H1 (cell line): ENCODE results near the gene ADGRE2. TPM values are rescaled to one million over a fixed set of nuclear protein-coding genes. Genes with fewer than 3 reads are reported as not detected.

Experiments
- CTCF ChIA-PET: fragments of 300-600 bp; sonication (Branson Sonifier 250); formaldehyde crosslinking; loops from one replicate; lab custom pipeline; 2021; ENCODE audit not compliant: partially characterized antibody; lab: Charles Lee
- POLR2A ChIA-PET: fragments of 300-600 bp; sonication (Branson Sonifier 250); formaldehyde crosslinking; loops from one replicate; lab custom pipeline; 2021; ENCODE audit warnings: inconsistent platforms; ENCODE audit not compliant: partially characterized antibody; lab: Charles Lee
- DNase-seq, 2 experiments: peaks; one replicate each; pipeline versions ENCODE4 v3.0.0 to v3.0.0-alpha.2; 2010 to 2022; ENCODE audit warnings: low spot score in 2 of 2, low read depth in 1 of 2, mixed read lengths in 1 of 2
- FAIRE-seq: peaks from 2 replicates; lab custom pipeline; 2011; peaks lifted over from hg19 to GRCh38; lab: Jason Lieb, UNC
- H2AFZ ChIP-seq: 2 replicates; pipeline ENCODE4 v1.8.1; 2012; ENCODE audit warnings: low read length, inconsistent platforms
- H2AK5ac ChIP-seq: 2 replicates; pipeline ENCODE4 v1.6.1; 2013; ENCODE audit warnings: low read depth, low read length
- H2BK120ac ChIP-seq: replicated peaks from 2 replicates; pipeline ENCODE3; 2013; ENCODE audit warnings: low read depth, low read length, inconsistent platforms
- H2BK12ac ChIP-seq: 2 replicates; pipeline ENCODE4 v1.6.1; 2013; ENCODE audit warnings: low read depth, low read length
- H2BK15ac ChIP-seq: 2 replicates; pipeline ENCODE4 v1.6.1; 2013; ENCODE audit warnings: low read length
- H2BK20ac ChIP-seq: 2 replicates; pipeline ENCODE4 v1.6.1; 2013; ENCODE audit warnings: low read length
- H2BK5ac ChIP-seq: 2 replicates; pipeline ENCODE4 v1.6.1; 2013; ENCODE audit warnings: low read depth, low read length
- H3K14ac ChIP-seq: 2 replicates; pipeline ENCODE4 v1.6.1; 2013; ENCODE audit warnings: inconsistent platforms; ENCODE audit not compliant: insufficient read length
- H3K18ac ChIP-seq: 2 replicates; pipeline ENCODE4 v1.6.1; 2013; ENCODE audit warnings: low read length; ENCODE audit errors: extremely low read depth
- H3K23ac ChIP-seq: 2 replicates; pipeline ENCODE4 v1.6.1; 2013; ENCODE audit warnings: inconsistent platforms; ENCODE audit not compliant: insufficient read length
- H3K23me2 ChIP-seq: 2 replicates; pipeline ENCODE4 v1.6.1; 2013; ENCODE audit warnings: low read depth, low read length
- H3K27ac ChIP-seq: 2 replicates; pipeline ENCODE4 v1.6.1; 2011; ENCODE audit warnings: low read depth, low read length, inconsistent platforms
- H3K27me3 ChIP-seq, 4 experiments: replicated peaks in 1 of 4; 1 replicate in 1 of 4; 2 replicates in 3 of 4; pipeline versions ENCODE4 v1.6.1 to v1.8.1; 2011 to 2013; ENCODE audit warnings: low read length in 3 of 4, mild to moderate bottlenecking in 3 of 4, inconsistent platforms in 2 of 4, mixed read lengths in 2 of 4, moderate library complexity in 1 of 4; ENCODE audit not compliant: control insufficient read depth in 3 of 4, insufficient read depth in 3 of 4; ENCODE audit errors: extremely low read depth in 1 of 4
- H3K36me3 ChIP-seq, 4 experiments: 2 replicates each; pipeline versions ENCODE4 v1.6.1 to v1.8.1; 2011 to 2013; ENCODE audit warnings: mild to moderate bottlenecking in 4 of 4, low read length in 3 of 4, moderate library complexity in 2 of 4, control low read depth in 1 of 4, inconsistent platforms in 1 of 4; ENCODE audit not compliant: insufficient read depth in 4 of 4, control insufficient read depth in 2 of 4
- H3K4ac ChIP-seq: replicated peaks from 2 replicates; pipeline ENCODE3; 2013; ENCODE audit warnings: low read length, low read depth, mixed read lengths, inconsistent platforms; ENCODE audit not compliant: insufficient read length
- H3K4me1 ChIP-seq, 4 experiments: replicated peaks in 1 of 4; 1 replicate in 1 of 4; 2 replicates in 3 of 4; pipeline versions ENCODE4 v1.6.1 to v1.8.1; 2011 to 2013; ENCODE audit warnings: low read length in 3 of 4, inconsistent platforms in 2 of 4, mixed read lengths in 1 of 4; ENCODE audit not compliant: insufficient read depth in 4 of 4, control insufficient read depth in 3 of 4
- H3K4me2 ChIP-seq, 2 experiments: 2 replicates each; pipeline versions ENCODE4 v1.6.1 to v1.8.1; 2011 to 2013; ENCODE audit warnings: low read depth in 2 of 2, low read length in 2 of 2, control low read depth in 1 of 2, inconsistent platforms in 1 of 2, mild to moderate bottlenecking in 1 of 2; ENCODE audit not compliant: insufficient read depth in 1 of 2
- H3K4me3 ChIP-seq, 4 experiments: fragments of 200-600, 300-600 bp in 1 of 4; sonication (generic), shearing (Covaris generic), sonication (Bioruptor Twin) in 1 of 4; 2 replicates each; pipeline versions ENCODE4 v1.5.1 to v1.8.1; 2011 to 2016; ENCODE audit warnings: low read length in 4 of 4, low read depth in 3 of 4, control low read depth in 2 of 4, inconsistent platforms in 2 of 4, mild to moderate bottlenecking in 2 of 4, mixed read lengths in 1 of 4, moderate library complexity in 1 of 4; ENCODE audit not compliant: insufficient read depth in 2 of 4; ENCODE audit errors: extremely low read depth in 1 of 4
- H3K56ac ChIP-seq: replicated peaks from 2 replicates; pipeline ENCODE3; 2013; ENCODE audit warnings: low read depth, mild to moderate bottlenecking, mixed read lengths, low read length, inconsistent platforms; ENCODE audit not compliant: insufficient read length
- H3K79me1 ChIP-seq: 2 replicates; pipeline ENCODE4 v1.6.1; 2013; ENCODE audit warnings: low read depth, low read length, control low read depth
- H3K79me2 ChIP-seq, 2 experiments: 2 replicates each; pipeline versions ENCODE4 v1.6.1 to v1.8.1; 2012 to 2013; ENCODE audit warnings: low read length in 2 of 2, mild to moderate bottlenecking in 2 of 2, inconsistent platforms in 1 of 2; ENCODE audit not compliant: insufficient read depth in 2 of 2, control insufficient read depth in 1 of 2
- H3K9ac ChIP-seq, 4 experiments: replicated peaks in 1 of 4; 1 replicate in 1 of 4; 2 replicates in 3 of 4; pipeline versions ENCODE4 v1.6.1 to v1.8.1; 2011 to 2013; ENCODE audit warnings: low read depth in 3 of 4, low read length in 3 of 4, control low read depth in 2 of 4, mild to moderate bottlenecking in 2 of 4, moderate library complexity in 2 of 4, inconsistent platforms in 1 of 4; ENCODE audit errors: extremely low read depth in 1 of 4
- H3K9me3 ChIP-seq, 2 experiments: 2 replicates each; pipeline versions ENCODE4 v1.6.1 to v1.8.1; 2012 to 2013; ENCODE audit warnings: mild to moderate bottlenecking in 2 of 2, moderate library complexity in 2 of 2, control low read depth in 1 of 2, inconsistent platforms in 1 of 2, low read depth in 1 of 2, low read length in 1 of 2, mixed read lengths in 1 of 2; ENCODE audit not compliant: insufficient read depth in 2 of 2
- H4K20me1 ChIP-seq, 2 experiments: replicated peaks in 1 of 2; 2 replicates each; pipeline versions ENCODE3 to v1.8.1; 2011 to 2013; ENCODE audit warnings: inconsistent platforms in 2 of 2, low read length in 2 of 2, mild to moderate bottlenecking in 1 of 2; ENCODE audit not compliant: insufficient read depth in 2 of 2, control insufficient read depth in 1 of 2
- H4K5ac ChIP-seq: 2 replicates; pipeline ENCODE4 v1.6.1; 2013; ENCODE audit warnings: low read length, low read depth, mixed read lengths, inconsistent platforms; ENCODE audit not compliant: insufficient read length
- H4K8ac ChIP-seq: 2 replicates; pipeline ENCODE4 v1.8.0; 2013; ENCODE audit warnings: mild to moderate bottlenecking, moderate library complexity, low read length, inconsistent platforms; ENCODE audit not compliant: insufficient read depth; ENCODE audit errors: extremely low read depth
- H4K91ac ChIP-seq: replicated peaks from 2 replicates; pipeline ENCODE3; 2013; ENCODE audit warnings: low read length, mixed read lengths, inconsistent platforms; ENCODE audit not compliant: insufficient read length
- ASH2L ChIP-seq: fragments of 200-600, 300-600 bp; sonication (generic); IDR thresholded peaks from one replicate; pipeline ENCODE4 v1.7.1; 2017; ENCODE audit warnings: low read length
- CTCF ChIP-seq, 3 experiments: IDR thresholded peaks; 1 replicate in 2 of 3; 2 replicates in 1 of 3; pipeline versions ENCODE4 v1.5.1 to v1.6.1; 2011; ENCODE audit warnings: low read length in 3 of 3, mild to moderate bottlenecking in 3 of 3, inconsistent platforms in 2 of 3, low read depth in 1 of 3, moderate library complexity in 1 of 3; ENCODE audit not compliant: insufficient read depth in 1 of 3; ENCODE audit errors: control extremely low read depth in 1 of 3
- POLR2A ChIP-seq, 2 experiments: IDR thresholded peaks; 1 replicate in 1 of 2; 2 replicates in 1 of 2; pipeline ENCODE4 v1.6.1; 2011; ENCODE audit warnings: low read depth in 2 of 2, low read length in 2 of 2, mild to moderate bottlenecking in 2 of 2; ENCODE audit errors: control extremely low read depth in 1 of 2
- RAD21 ChIP-seq, 2 experiments: IDR thresholded peaks in 1 of 2; conservative IDR thresholded peaks in 1 of 2; 2 replicates each; pipeline ENCODE4 v1.6.1; 2011; ENCODE audit warnings: low read depth in 2 of 2, low read length in 2 of 2, improper control_type of control experiment in 1 of 2, inconsistent platforms in 1 of 2, mild to moderate bottlenecking in 1 of 2, moderate library complexity in 1 of 2
- RXRA ChIP-seq: IDR thresholded peaks from 2 replicates; pipeline ENCODE4 v1.6.1; 2011; ENCODE audit warnings: low read depth, mild to moderate bottlenecking, low read length, moderate library complexity; ENCODE audit not compliant: insufficient read depth
- SAP30 ChIP-seq: fragments of 300-600 bp; sonication (generic); IDR thresholded peaks from 2 replicates; pipeline ENCODE4 v1.7.1; 2012; ENCODE audit warnings: low read length, moderate library complexity, mild to moderate bottlenecking, inconsistent platforms; ENCODE audit not compliant: insufficient read depth, insufficient replicate concordance
- SP2 ChIP-seq: IDR thresholded peaks from 2 replicates; pipeline ENCODE4 v1.6.1; 2012; ENCODE audit warnings: mild to moderate bottlenecking, low read length, inconsistent platforms
- TBP ChIP-seq: IDR thresholded peaks from 2 replicates; pipeline ENCODE4 v1.6.1; 2011; ENCODE audit warnings: low read depth, low read length, improper control_type of control experiment
- TEAD4 ChIP-seq: IDR thresholded peaks from 2 replicates; pipeline ENCODE4 v1.6.1; 2012; ENCODE audit warnings: low read depth, low read length, inconsistent platforms, mixed read lengths
- YY1 ChIP-seq: IDR thresholded peaks from 2 replicates; pipeline ENCODE4 v1.6.1; 2011; ENCODE audit warnings: low read depth, mild to moderate bottlenecking, low read length
- WGBS, 2 experiments: shearing (Covaris generic) in 1 of 2; methylation state at CpG; one replicate each; pipeline versions ENCODE4 v1.1.6 to v1.1.7; 2013 to 2015; ENCODE audit warnings: low lambda C conversion rate in 2 of 2, mixed read lengths in 2 of 2, inconsistent platforms in 1 of 2, low coverage in 1 of 2, missing lambda C conversion rate in 1 of 2; ENCODE audit not compliant: insufficient replicate concordance in 2 of 2, insufficient coverage in 1 of 2, insufficient read length in 1 of 2; ENCODE audit errors: extremely low coverage in 1 of 2, missing lambda C conversion rate in 1 of 2; 5-methylcytosine and 5-hydroxymethylcytosine counted together
- polyA plus RNA-seq, 7 experiments: library from polyadenylated mRNA; depleted of rRNA in 3 of 7; stranded (reverse) in 5 of 7; unstranded in 2 of 7; fragments of >200 nt in 5 of 7; fragments of 200-250 nt in 2 of 7; gene quantifications; 1 replicate in 5 of 7; 2 replicates in 1 of 7; 4 replicates in 1 of 7; pipeline versions ENCODE4 v1.2.1 to v1.2.3, GENCODE V29; 2011 to 2013; ENCODE audit warnings: missing spikeins in 2 of 7, mixed read lengths in 2 of 7
- total RNA-seq: library from RNA; stranded (reverse); fragmentation: NEBNext Ultra II Directional; extraction: Animal tissue kit (Norgen Biotek cat#: 25700); gene quantifications from 2 replicates; pipeline ENCODE4 v1.2.1, GENCODE V29; 2021

The ADGRE2 gene
- total and polyA plus RNA-seq, 2 of the 8 experiments (the other 6 are each of a cell fraction or from before 2014, with no cell fraction given): 2.0 to 4.5 TPM

GRCh38 chr19:14772995-14773394 lies 5.4 kb downstream of the ADGRE2 start:
- POLR2A ChIA-PET: no interaction called here
- peaks cover 0 to 4% (median 0%) of the 10 kb centered on the region in 4 experiments; a peak in 1 of 7 replicates for H3K27me3 ChIP-seq
- no peak overlapping the region for H3K14ac ChIP-seq
- H3K23me2 ChIP-seq: peaks cover 11% of the 10 kb centered on the region; the same call in 1 of the 2 replicates
- H4K20me1 ChIP-seq: peaks cover 0 to 2% of the 10 kb centered on the region in 2 experiments
- FAIRE-seq (no peak), DNase-seq (no peak)
- no peak overlapping the region for H2AK5ac ChIP-seq
- H3K9me3 ChIP-seq: no peaks in the 10 kb centered on the region
- H3K4ac ChIP-seq: no peak overlapping the region
- H3K18ac ChIP-seq: no peak overlapping the region
- WGBS, 2 experiments: 100% methylated on average over 2 of the region's 7 CpGs; no CpG with 5 or more reads in 1 of the 2 experiments
- H3K27ac ChIP-seq: no peak overlapping the region
- no peak overlapping the region for H4K8ac ChIP-seq
- no peak overlapping the region for H4K91ac ChIP-seq
- peaks cover 0 to 4% (median 0%) of the 10 kb centered on the region in 4 experiments; a peak in 3 of 7 replicates for H3K4me1 ChIP-seq
- CTCF ChIA-PET: no interaction called here
- no peak overlapping the region for H2BK20ac ChIP-seq
- no peak overlapping the region for H3K4me3 ChIP-seq
- no peak overlapping the region for H3K23ac ChIP-seq
- peaks cover 0 to 9% (median 4%) of the 10 kb centered on the region in 4 experiments; a peak in 1 of 8 replicates for H3K36me3 ChIP-seq
- H3K79me2 ChIP-seq: no peaks in the 10 kb centered on the region
- no peak overlapping the region for H3K4me2 ChIP-seq
- H2BK120ac ChIP-seq: no peak overlapping the region
- H3K56ac ChIP-seq: no peak overlapping the region
- no peak overlapping the region for H3K9ac ChIP-seq
- H2BK15ac ChIP-seq: no peak overlapping the region
- no peak overlapping the region for H4K5ac ChIP-seq
- no peak overlapping the region for H2BK12ac ChIP-seq
- no peak overlapping the region for H2AFZ ChIP-seq
- no peaks in the 10 kb centered on the region for H3K79me1 ChIP-seq
- no peak overlapping the region for H2BK5ac ChIP-seq
- TF ChIP-seq TBP (no peak), RAD21 (IDR thresholded peaks at IDR 0.05 in 1 of 2, conservative IDR thresholded peaks at IDR 0.05 in 1 of 2; ENCODE audit: low read depth in 2 of 2, low read length in 2 of 2) (no peak), CTCF (IDR thresholded peaks at IDR 0.05; ENCODE audit: control extremely low read depth in 1 of 3, insufficient read depth in 1 of 3, low read depth in 1 of 3, low read length in 3 of 3) (no peak), RXRA (no peak), SAP30 (no peak), TEAD4 (no peak), SP2 (no peak), YY1 (no peak), ASH2L (no peak), POLR2A (IDR thresholded peaks at IDR 0.05; ENCODE audit: control extremely low read depth in 1 of 2, low read depth in 2 of 2, low read length in 2 of 2) (no peak)
